COLO829 (cell line): ENCODE results near the gene JDP2.
"Not testable (repeated sequence)": the region's sequence is repeated elsewhere in the genome, so short reads cannot be mapped to it uniquely, and the experiment has no call there.

ENCODE experiments used
- DNase-seq: peaks from one replicate; pipeline ENCODE4 v3.0.0; 2012; ENCODE audit warnings: low spot score

The JDP2 gene, protein sequence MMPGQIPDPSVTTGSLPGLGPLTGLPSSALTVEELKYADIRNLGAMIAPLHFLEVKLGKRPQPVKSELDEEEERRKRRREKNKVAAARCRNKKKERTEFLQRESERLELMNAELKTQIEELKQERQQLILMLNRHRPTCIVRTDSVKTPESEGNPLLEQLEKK

GRCh38 chr14:75427482-75428229 is at the start of gene JDP2:
Gene JDP2, plus strand, starts transcription at chr14:75428022. Its CDS starts 9,899 bp downstream, at chr14:75437921.
- no peak for DNase-seq

DNA sequence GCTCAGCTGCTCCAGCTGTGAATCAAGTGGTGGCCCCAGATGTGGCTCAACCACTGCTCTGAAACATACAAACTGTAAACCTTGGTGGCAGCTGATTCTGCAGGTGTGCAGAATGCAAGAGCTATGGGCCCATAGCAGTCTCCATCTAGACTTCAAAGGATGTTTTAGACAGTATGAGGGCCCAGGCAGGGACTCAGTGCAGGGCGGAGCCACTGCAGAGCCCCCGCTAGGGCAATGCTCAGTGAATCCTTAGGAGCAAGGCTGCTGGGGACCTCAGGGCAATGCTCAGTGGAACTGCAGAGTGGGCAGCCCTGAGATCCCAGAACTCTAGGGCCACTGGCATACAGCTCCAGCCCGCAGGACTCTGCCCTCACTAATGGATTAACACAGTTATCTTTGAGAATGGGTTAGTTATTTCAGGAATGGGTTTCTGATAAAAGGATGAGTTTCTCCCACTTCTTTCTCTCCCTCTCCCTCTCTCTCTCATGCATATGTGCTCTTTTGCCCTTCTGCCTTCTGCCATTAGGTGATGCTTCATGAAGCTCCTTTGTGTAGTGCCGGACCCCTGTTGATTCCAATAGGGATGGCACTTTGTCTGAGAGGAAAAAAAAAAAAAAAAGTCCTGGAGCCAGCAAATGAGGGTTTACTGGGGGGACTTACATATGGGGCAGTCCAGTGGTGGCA is 48.4 kb upstream of the JDP2 start:
- DNase-seq = no peak

DNA sequence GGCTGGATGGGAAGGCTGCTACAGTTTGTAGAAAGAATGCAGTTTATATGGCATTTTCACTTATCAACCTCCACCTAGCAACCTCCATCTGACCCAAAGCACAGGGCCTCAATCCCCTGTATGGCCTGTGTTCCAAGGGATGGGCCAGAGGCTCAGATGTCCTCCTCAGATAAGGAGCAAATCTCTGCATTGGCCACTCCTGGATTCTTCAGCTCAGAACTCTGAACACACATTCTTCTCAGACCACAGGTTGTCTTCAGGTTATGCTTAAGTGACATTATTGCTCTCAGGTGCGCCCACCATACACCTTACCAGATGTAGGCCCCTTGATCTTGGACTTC is 47.9 kb upstream of the JDP2 start:
- DNase-seq = no peak

DNA sequence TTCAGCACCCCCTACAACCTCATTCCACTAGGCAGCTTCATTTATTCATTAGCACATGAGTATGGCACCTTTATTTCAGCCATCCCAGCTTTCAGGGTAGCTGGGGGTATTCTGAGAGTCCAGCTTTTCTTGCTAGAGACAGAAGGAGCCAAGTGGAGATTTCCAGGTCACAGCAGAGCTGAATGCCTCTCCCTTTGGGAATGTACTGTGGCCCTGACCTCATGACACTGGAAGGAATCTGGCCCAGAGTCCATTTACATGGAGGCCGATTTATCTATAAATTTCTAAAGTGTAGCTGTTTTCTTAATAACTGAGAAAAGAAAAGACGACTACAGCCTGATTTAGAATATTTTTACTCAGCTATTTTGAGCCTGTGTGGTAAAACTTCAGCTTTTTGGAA is 47.2 kb upstream of the JDP2 start:
- DNase-seq = no peak

DNA sequence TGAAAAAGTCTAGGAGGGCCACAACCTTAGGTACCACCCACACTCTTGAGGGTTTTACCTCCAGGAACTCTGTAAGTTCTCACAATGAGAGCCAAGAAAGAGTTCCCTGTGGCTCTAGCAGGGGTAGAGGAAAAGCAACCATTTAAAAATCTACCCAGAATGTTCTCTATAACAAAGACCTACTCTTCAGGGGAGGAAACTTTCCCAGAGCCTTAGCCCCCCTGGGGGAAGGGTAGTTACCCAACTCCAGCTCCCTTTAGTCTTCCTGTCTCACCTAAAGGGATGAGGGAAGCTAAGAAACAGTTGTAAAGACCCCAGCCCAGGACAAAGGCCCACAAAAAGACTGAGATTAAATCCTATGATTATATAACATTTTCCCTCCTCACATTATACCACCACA is 46.2 kb upstream of the JDP2 start:
- DNase-seq = no peak

GRCh38 chr14:75383219-75383618 is 44.6 kb upstream of the JDP2 start:
- not testable (repeated sequence) for DNase-seq

- no peak for DNase-seq
Measured at GRCh38 chr14:75383721-75384120, 44.1 kb upstream of the JDP2 start.

DNA sequence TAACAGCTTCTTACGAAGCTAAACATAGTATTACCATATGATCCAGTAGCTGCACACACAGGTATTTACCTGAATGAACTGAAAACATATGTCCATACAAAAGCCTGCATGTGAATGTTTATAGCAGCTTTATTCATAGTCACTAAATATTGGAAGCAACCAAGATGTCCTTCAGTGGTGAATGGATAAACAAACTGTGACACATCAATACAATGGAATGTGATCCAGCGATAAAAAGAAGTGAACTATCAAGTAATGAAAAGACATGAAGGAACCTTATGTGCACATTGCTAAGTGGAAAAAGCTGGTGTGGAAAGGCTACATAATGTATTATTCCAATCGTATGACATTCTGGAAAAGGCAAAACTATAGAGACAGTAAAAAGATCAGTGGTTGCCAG is 38.1 kb upstream of the JDP2 start:
- DNase-seq = no peak

DNA sequence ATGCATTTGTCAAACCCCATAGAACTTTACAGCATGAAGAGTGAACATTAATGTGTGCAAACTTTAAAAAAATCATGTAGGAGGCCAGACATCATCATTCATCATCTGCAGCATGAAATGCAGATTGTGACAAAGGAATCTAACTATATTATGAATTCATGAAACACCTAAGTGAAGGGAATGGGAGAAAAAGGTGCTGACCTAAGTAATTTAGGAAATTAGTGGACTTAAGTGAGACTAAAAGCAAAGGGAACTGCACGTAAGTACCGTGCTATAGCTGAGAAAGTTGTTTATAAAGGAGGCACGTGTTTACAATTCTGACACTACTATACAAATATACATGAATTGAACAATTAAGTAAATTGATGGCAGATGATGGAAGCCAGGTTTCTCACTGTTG is 37.6 kb upstream of the JDP2 start:
- DNase-seq = no peak

GRCh38 chr14:75391953-75392352 is 35.9 kb upstream of the JDP2 start:
- no peak for DNase-seq

- no peak for DNase-seq
Measured at GRCh38 chr14:75392686-75393641, 34.9 kb upstream of the JDP2 start.

DNA sequence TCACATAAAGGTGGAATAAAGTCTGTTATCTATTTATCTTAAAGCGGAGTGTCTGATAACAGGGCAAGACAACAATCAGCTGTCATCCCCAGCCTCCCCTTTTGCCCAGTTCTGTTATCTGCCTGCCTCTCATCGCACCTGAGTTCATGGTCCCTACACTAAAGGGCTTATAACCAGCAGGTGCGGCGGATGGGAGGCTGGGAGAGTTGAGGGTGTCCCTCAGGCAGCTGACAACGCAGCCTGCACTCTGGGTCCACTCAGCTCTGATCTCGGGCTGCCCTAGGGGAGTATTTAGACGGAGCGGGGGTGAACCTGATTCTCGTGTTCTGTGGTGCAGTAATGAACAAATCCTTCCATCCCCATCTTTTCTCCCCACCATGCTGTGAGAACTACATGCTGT is 34.0 kb upstream of the JDP2 start:
- DNase-seq = no peak

- no peak for DNase-seq
Measured at GRCh38 chr14:75395862-75396261, 32.0 kb upstream of the JDP2 start.

DNA sequence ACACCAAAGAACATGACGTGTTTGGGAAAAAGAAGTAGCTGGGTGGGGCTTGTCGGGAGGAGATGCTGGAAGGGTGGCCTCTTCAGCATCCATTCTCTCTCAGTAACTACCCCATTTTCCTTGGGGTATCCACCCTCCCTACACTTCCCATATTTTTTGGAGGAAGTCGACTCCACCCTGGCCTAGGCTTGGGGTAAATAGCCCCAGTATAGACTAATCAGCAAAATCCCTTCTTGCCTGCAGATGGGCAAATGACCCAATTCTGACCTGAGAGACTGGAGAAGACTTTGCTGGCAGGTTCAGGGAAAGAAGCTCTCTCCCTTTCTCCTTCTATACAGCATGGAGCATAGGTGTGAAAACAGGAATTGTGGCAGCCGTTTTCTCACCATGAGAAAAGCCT is 28.5 kb upstream of the JDP2 start:
- DNase-seq = no peak

GRCh38 chr14:75399843-75400775 is 27.7 kb upstream of the JDP2 start:
- DNase-seq = peak; percentile 22

DNA sequence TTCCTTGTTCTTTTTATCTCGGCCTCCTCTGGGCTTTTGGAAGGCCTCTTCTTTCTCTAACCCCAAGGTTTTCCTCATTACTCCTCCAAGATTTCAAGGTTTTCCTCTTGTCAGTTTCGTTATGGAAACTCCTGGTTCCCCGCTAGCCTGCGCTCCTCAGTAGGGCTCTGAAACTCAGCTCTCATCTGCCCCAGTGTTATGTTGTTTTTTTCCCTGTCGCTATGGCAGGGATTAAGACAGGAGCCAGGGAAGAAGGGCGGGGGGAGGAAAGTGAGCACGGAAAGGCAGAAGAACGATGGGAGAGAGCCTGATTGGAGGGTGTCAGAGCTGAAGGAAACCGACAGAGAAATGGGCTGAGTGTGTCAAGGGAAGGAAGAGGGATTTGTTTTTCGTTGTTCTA is 26.5 kb upstream of the JDP2 start:
- no peak for DNase-seq

DNA sequence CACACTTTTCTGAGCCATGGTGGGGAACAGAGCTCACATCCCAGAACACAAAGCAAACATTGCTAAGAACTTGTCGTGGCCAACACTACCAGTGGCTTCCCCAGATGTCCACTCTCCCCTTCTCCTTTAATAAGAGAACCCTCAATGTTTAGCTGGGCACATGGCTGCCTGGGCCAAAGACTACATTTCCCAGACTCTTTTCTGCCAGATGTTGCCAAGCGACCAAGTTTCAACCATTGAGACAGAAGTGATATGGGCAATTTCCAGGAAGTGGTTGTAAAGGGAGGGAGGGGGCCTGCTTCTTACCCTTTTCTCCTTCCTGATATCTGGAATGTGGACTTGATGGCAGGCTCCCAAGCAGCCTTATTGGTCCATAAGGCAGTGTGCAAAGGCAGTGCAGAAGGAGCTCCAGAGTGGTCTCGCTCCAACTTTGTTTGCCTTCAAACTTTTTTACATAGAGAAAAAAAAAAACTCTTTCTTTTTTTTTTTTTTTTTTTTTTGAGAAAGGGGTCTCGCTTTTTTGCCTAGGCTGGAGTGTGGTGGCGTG is 24.9 kb upstream of the JDP2 start:
- no peak for DNase-seq

GRCh38 chr14:75404847-75405246 is 23.0 kb upstream of the JDP2 start:
- DNase-seq = no peak

DNA sequence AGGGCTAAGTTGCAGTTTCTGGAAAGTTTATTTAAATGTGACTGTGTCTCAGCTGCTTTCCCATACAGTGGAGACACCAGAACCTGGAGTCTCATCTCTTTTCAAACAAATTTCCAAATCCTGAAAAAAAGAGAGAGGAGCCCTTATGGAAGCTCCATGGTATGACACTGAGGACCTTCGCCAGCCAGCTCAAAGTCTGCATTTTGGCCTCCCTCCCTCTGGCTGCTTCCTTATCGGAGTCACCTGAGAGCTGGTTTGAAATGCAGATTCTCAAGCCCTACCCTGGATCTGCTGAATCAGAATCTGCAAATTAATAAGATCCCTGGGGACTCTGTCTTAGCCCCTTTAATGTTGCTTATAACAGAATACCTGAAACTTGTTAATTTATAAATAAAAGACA is 21.7 kb upstream of the JDP2 start:
- no peak for DNase-seq

GRCh38 chr14:75406856-75407255 is 21.0 kb upstream of the JDP2 start:
- DNase-seq = no peak
